ENCODE results near the gene TAGLN2.
A peak's percentile ranks its signal among the peaks of the same experiment; 100 is the strongest.

TAGLN2 gene

GRCh38 chr1:159949123-159949522 is 23.8 kb upstream of the TAGLN2 start:
- DNase-seq, result no peak

DNA sequence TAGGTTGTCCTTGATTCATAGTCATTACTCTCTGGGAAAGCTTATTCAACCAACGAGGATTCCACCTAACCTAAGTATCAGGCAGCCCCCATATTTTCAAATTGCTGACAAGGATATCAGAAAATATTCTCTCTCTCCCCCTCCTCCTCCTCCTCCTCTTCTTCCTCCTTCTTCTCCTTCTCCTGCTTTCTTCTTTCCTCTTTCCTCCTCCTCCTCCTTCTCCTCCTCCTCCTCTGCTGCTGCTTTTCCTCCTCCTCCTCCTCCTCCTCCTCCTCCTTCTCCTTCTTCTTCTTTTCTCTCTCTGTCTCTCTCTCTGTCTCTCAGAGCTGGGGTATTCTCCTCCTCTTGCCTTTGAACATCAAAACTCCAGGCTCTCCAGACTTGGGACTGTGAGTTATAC is 22.6 kb upstream of the TAGLN2 start:
- no peak for DNase-seq

GRCh38 chr1:159946242-159947187 is 21.2 kb upstream of the TAGLN2 start:
- DNase-seq, result no peak

DNA sequence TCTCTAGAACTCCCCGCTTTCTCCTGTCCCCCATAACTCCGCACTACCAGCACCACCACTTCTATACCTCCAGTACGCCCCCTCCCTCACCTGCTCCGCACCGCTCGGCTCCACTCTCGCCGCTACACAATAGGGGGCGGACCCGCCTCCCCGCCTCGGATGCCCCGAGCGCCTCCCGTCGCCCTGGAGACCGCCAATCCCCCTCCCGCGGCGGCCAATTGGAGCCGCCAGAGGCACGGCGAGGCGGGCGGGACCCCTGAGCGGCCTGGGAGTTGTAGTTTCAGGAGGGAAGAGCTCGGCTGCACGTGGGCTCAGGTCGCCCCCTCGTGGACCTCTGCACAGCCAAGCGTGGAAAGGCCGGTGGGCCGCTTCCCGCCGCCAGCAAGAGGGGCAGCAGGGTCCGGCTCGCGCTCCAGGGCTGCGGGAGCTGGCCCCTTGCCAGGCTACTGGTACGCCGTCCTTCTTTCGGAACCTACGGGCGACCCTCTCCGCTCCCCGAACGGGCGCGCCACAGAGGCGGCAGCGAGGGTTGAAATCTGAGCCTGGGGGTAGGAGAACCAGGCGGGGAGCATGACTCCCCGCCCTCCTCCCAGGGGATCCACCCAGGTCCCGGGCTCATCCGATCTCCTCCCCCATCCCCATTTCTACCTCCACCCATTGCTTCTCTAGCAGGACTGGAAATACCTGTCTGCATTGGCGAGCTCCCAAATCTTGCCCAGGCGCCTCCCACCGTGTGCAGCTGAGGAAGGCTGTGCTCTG is 20.4 kb upstream of the TAGLN2 start, which contains the start of gene IGSF9:
Gene IGSF9, minus strand, starts transcription at position 131 of the 759 bp plus-strand sequence. CDS start 2,159 bp downstream, outside the sequence.
- DNase-seq, result peak; percentile 80

DNA sequence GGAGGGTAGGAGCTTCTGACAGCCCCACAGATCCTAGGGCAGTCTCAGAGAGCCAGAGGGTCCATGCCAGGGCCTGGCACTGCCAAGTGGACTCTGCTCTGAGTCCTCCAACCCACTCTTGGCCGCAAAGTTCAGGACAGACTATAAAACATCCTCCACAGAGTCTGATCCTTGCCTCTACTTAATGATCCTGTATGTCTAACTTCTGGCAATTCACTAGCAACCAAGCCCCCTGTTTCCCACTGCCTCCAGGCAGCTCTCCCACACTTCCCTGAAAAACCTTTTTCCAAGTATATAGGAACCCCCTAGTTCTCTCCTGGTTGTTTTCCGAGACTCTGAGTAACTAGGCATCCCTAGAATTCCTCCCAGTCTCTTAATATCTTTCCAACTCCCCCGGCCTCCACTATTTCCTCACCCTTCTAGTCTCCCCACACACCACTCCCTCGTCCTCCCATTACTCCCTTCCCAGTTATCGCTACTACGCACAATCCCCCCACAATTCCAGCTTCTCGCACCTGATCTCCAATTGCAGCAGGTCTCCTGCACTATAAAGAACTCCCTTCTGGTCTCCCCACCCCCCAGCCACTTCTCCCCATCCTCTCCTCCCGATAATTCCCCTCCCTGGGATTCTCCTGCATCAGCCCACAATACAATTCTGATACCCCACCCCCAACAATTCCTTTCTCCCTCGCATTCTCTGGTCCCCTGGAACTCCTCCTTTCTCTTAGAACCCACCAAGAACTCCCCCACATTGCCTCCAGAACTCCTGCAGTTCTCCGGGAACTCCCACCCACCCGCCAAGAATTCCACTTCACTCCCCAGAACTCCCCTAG is 19.5 kb upstream of the TAGLN2 start:
- DNase-seq, result no peak

DNA sequence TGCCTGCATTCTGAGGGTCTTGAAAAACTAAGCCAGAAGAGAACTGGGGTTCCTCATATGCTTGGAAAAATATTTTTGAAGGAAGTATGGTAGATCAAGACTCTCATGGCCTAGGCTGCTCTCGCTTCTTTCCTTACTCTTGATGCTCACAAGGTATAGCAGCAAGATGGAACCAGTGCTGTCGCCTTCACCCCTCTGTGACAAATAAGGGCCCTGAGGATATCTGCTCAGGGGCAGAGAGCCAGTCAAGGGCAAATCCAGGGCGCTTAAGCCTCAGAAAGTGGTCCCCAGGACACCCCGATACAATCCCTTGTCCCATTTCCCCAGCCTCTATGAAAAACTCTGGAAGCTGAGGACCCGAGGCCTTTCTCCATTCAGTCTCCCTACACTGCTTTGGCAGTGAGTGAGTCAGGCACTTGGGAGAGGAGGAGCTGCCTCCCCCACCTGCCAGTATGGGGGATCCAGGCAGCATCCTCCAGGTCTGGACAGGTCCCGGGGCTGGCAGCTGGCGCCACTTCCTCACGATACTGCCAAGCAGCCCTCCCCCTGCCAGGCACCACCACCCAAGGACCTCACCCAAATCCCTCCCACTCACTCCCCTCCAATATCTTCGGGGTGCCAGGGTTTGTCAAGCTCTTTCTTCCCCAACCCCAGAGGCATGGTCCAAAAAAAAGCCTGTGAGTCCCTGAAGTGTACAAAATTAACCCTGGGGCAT is 18.8 kb upstream of the TAGLN2 start:
- no peak for DNase-seq

- DNase-seq, result no peak
These were observed 18.0 kb upstream of the TAGLN2 start for GRCh38 chr1:159943278-159943640.

DNA sequence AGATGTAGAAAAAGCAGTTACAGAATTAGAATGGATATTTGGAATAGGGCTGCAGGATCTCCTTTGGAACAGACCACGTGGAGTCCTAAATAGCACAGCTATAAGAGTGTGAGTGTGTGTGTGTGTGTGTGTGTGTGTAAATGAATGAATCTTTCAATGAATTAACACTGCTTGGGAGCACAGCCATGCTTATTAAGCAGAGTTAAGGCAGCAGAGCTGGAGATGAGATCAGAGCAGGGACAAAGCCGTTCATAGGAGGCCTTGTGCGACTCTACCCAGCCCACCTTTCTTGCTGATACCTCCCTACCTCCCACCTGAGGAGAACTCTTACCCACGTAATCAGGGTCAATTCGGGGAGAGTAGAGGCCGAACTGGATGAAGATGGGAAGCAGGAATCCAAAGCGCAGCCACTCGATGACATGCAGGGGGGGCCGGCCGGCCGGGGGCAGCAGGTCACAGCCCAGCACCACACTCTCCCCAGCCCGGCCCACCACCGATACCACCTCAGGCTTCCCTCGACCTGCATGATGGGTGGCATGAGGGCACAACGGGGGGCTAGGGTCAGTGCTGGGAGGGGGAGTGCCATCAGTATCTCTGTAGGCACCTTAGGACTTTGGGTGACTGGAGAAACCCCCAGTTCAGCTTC is 17.4 kb upstream of the TAGLN2 start:
- no peak for DNase-seq

DNA sequence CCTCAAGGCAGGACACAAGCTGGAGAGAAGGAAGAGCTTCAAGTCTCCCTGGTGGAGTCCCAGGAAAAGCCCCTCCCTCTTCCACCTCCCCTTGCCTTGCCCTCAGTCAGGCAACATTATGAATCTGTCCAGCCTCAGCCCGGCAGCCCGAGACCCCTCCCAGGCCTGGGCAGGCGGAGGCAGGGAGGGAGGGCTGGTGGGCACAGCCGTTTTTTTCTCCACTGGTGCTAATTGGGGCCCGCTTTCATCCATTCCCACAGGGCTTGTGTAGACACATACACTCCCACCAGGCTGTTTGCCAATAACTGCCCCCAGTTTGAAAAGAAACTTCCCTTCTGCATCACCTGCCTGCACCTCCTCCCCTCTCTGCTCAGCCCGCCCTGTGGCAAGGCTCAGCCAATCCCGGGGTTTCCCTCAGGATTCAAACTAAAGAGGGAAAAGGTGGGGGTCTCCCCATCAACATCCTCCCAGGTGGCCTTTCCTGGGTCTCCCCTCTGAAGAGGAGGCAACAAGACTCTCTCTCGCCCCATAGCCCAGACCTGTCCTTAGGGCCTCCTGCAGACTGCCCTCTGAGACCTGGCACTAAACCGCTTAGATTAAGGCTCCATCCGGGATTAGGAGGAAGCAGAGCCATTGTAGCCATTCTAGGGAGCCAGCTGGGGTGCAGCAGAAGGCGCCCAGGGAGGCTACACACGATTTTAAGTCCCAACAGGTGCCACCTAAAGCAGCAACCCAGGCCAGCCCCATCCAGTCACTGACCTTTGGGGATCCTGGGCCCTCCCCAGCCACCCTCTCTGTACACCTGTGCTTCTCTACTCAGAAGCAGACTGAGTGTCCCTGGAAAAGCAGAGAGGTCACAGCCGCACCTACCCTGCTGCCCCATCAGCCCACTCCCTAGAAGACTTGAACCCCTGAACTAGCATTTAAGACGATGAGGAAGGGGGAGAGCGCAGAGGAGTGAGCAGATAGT is 16.6 kb upstream of the TAGLN2 start:
- DNase-seq, result no peak

DNA sequence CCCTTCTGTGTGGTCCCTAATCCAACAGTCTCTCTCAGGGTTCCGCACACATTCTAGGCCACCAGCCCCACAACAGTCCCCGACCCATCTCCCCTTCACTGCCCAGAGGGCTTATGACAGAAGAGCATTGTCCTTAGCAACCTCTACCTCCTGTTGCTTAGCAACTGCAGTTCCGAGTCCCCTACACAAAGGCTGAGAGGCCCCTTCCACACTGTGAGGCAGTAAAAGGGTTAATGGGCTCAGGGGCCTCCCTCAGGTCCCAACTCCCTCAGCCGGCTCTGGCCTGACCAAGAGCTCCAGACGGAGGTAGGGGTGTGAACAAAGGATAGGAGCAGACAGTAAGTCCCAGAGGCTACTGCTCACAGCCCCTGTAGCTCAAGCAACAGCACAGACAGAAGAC is 15.8 kb upstream of the TAGLN2 start:
- DNase-seq, result no peak

- no peak for DNase-seq
These were observed 14.8 kb upstream of the TAGLN2 start for GRCh38 chr1:159940006-159940620.

- DNase-seq, result no peak
These were observed 14.3 kb upstream of the TAGLN2 start for GRCh38 chr1:159939678-159940002.

DNA sequence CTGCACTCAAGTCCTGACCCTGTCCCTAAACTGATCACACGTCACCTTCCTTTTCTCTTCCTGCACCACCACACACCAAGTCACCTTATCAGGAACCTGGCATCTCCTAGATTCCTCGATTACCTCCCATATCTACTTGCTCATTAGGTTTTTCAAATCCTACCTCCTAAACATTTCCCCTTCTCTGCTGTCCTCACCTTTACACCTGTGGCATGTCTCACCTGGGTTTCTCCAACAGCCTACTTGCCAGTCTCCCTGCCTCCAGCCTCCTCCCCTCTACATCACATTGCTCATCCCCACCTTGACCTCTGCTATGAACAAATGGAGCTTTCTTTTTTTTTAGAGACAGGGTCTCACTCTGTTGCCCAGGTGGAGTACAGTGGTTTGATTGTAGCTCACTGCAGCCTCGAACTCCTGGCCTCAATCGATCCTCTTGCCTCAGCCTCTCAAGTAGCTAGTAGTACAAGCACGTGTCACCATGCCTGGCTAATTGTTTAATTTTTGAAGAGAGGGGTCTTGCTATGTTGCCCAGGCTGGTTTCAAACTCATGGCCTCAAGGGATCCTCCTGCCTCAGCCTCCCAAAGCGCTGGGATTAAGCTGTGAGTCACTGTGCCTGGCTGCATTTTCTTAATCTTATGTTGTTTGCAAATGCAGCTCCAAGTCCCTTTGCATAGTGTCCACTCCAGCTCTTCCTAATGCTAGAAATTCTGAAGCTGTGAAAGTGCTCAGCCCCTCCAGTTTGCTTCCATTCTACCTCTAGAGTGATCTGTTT is 13.8 kb upstream of the TAGLN2 start:
- no peak for DNase-seq

DNA sequence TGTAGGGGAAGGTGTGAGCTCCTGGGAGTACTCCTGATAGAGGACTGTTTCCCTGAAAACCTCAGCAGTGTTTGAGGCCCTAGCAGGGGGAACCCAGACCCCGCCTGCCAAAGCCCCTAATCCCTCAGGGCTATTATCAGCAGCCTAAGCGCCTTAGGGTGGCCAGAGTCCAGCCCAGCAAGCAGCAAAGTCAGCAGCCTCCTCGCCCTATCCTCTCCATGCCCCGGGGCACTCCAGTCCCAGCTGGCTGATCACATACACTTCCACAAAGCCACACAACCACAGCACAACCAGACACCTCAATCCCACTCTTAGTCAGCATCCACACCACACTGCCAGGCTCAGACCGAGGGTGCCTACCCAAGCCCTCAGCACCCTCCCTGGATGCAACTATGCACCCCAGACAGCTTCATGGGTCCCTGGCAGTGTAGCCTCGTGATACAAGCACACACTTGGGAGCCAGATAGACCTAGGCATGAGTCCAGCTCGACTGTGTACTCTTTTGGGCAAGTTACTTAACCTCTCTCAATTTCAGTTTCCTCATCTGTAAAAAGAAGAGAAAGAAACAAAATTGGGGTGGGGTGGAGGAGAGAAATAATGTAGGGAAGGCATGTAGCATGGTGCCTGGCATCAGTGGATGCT is 13.0 kb upstream of the TAGLN2 start:
- no peak for DNase-seq

- no peak for DNase-seq
These were observed 11.9 kb upstream of the TAGLN2 start for GRCh38 chr1:159937054-159937750.

GRCh38 chr1:159936273-159936904 is 11.1 kb upstream of the TAGLN2 start:
- peak; percentile 40 for DNase-seq

- DNase-seq, result no peak
These were observed 10.5 kb upstream of the TAGLN2 start for GRCh38 chr1:159935719-159936272.
